NCI-H187 treated with DMSO at 0.1 percent for 48 hours (cell line): Measurements from ENCODE around the gene CACNA1E.
A peak's percentile ranks its signal among the peaks of the same experiment; 100 is the strongest.

Experiments
- DNase-seq: peaks from one replicate; lab custom pipeline; 2025; lab: John Stamatoyannopoulos, UW

Gene CACNA1E

GRCh38 chr1:181637998-181638397 is 154.7 kb downstream of the CACNA1E start:
- no peak for DNase-seq

- peak; percentile 87 for DNase-seq
Observed at GRCh38 chr1:181640956-181641355, 157.6 kb downstream of the CACNA1E start.

- DNase-seq = no peak
Observed at GRCh38 chr1:181643631-181644030, 160.3 kb downstream of the CACNA1E start.

- DNase-seq = no peak
Observed at GRCh38 chr1:181645171-181645570, 161.9 kb downstream of the CACNA1E start.

GRCh38 chr1:181646710-181647109 is 163.4 kb downstream of the CACNA1E start:
- DNase-seq = peak; percentile 67

GRCh38 chr1:181647314-181648035 is 164.2 kb downstream of the CACNA1E start:
- peak; percentile 58 for DNase-seq

GRCh38 chr1:181651276-181651675 is 168.0 kb downstream of the CACNA1E start:
- DNase-seq = no peak

GRCh38 chr1:181655756-181656155 is 172.4 kb downstream of the CACNA1E start:
- DNase-seq = no peak

GRCh38 chr1:181656491-181656890 is 173.2 kb downstream of the CACNA1E start:
- no peak for DNase-seq

GRCh38 chr1:181658581-181658980 is 175.3 kb downstream of the CACNA1E start:
- no peak for DNase-seq

GRCh38 chr1:181659321-181659957 is 176.1 kb downstream of the CACNA1E start:
- DNase-seq = no peak

- DNase-seq = no peak
Observed at GRCh38 chr1:181660621-181661020, 177.3 kb downstream of the CACNA1E start.

- DNase-seq = no peak
Observed at GRCh38 chr1:181661569-181661968, 178.3 kb downstream of the CACNA1E start.

GRCh38 chr1:181662606-181663005 is 179.3 kb downstream of the CACNA1E start:
- no peak for DNase-seq

- no peak for DNase-seq
Observed at GRCh38 chr1:181664543-181664942, 181.2 kb downstream of the CACNA1E start.

- no peak for DNase-seq
Observed at GRCh38 chr1:181669246-181669645, 185.9 kb downstream of the CACNA1E start.

- no peak for DNase-seq
Observed at GRCh38 chr1:181674617-181675016, 191.3 kb downstream of the CACNA1E start.

GRCh38 chr1:181675091-181675917 is 192.0 kb downstream of the CACNA1E start:
- no peak for DNase-seq

- DNase-seq = no peak
Observed at GRCh38 chr1:181675918-181676190, 192.5 kb downstream of the CACNA1E start.

GRCh38 chr1:181676269-181676668 is 193.0 kb downstream of the CACNA1E start:
- peak; percentile 35 for DNase-seq

GRCh38 chr1:181680332-181680731 is 197.0 kb downstream of the CACNA1E start:
- no peak for DNase-seq

- DNase-seq = no peak
Observed at GRCh38 chr1:181680871-181681270, 197.6 kb downstream of the CACNA1E start.

- no peak for DNase-seq
Observed at GRCh38 chr1:181685211-181685610, 201.9 kb downstream of the CACNA1E start.
